NCI-H82 (cell line): Measurements from ENCODE around the gene SARDH.
A peak's percentile ranks its signal among the peaks of the same experiment; 100 is the strongest.
"Not testable (repeated sequence)": the region's sequence is repeated elsewhere in the genome, so short reads cannot be mapped to it uniquely, and the experiment has no call there.

Experiments used
- DNase-seq: peaks from one replicate; lab custom pipeline; 2025; lab: John Stamatoyannopoulos, UW

SARDH gene

DNA sequence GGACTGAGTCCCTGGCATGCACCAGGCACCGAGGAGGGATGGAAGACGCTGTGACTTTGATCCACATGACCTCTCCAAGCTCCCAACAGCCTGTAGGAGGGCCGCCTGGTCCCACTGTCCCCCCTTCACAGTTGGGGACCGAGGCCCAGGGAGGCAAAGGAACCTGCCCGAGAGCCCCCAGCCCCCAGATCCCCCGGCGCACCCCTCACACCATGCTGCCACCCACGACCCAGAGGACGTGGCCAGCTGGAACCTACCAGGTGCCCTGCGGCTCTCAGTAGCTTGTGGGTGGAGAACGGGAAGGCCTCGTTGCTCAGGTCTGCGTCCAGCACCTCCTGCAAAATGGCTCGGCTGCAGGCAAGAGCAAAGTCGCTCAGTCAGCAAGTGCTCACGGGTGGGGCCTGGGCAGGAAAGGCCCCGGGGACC is 53.2 kb downstream of the SARDH start:
- DNase-seq, result no peak

DNA sequence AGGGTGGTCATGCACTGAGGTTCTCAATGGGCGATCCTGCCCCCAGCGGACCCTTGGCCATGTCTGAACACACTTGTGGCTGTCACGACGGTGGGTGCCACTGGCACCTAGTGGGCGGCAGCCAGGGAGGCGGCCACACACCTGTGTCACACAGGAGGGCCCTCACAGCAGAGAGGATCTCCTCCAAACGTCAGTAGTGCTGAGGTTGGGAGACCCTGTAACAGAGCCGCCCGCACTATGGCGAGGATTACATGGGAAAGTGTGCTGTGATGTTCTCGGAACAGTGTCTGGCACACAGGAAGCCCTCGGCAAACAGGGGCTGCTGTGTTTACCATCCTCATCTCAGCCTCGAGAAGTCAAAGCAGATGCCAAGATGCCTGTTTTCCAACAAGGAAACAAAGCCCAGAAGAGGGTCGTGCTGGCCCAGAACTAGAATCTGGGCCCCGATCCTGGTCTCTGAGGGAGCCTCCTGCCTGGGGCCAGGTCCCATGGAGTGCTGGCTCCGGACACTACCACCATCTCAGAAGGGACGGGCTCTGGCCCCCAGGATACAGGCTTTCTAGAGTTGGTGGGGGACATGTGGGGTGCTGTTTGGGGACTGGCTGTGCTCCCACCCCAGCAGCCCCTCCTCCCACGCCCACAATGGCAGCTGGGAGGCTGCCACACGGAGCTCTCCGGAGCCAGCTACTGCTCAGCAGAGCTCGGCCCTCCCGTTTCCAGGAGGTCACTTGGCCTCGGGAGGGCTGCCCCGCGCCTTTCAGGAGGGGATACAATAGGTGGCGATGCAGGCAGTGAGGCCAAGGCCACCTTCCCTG is 53.8 kb downstream of the SARDH start:
- no peak for DNase-seq

DNA sequence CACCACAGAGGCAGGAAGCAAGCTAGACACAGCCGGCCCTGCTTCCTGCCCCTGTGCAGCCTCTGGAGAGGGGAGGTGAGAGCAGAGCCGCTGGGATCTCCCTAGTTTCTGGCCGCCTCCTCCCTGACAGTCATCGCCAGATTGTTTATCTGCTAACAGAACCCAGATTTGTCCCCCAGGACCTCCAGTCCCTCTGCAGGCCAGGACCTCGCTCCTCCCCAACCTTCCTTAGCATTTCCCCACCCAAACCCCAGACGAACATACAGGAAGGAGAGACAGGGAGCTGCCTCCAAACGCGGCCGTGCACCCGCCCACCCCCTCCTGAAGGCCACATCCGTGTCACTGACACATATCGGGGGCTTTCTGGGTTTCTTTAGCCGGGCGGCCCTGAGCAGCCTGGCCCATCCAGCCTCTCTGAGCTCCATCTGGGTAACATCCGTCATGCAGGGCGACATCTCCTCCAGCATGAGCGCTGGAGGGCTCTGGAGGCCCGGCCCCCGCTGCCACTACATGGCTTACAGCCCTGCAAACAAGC is 54.5 kb downstream of the SARDH start:
- DNase-seq, result peak; percentile 36

DNA sequence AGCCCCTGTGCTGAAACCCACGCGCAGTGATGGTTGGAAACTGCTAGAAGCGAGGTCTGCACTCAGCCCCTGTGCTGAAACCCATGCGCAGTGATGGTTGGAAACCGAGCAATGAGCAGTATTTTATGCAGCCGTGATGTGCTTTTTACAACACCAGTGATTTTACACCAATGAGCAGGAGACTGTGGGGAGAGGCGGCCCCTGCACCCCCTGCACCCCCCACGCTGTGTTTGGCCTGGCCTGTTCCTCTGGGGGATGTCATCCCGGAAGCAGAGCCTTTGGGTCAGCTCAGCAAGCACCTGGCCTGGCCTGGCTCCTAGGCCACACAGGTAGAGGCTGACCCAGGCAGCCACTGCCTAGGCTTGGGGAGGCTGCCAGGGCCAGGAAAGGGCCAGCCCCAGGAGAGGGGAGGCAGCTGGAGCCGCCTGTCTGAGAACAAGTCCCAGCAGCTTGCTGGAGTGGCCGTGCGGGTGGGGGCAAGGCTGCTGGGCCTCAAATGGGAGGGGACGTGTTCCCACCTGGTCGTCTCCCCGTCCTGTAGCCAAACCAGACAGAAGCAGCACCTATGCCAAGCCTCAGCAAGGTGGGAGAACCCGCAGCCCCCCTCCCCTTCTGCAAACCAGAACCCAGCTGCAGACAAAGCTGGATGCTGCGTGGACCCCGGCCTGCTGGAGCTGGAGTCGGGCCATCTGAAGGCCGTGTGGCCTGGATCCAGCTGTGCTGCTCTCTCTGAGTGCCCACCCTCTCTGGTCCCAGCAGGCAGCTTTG is 55.1 kb downstream of the SARDH start:
- DNase-seq, result no peak

DNA sequence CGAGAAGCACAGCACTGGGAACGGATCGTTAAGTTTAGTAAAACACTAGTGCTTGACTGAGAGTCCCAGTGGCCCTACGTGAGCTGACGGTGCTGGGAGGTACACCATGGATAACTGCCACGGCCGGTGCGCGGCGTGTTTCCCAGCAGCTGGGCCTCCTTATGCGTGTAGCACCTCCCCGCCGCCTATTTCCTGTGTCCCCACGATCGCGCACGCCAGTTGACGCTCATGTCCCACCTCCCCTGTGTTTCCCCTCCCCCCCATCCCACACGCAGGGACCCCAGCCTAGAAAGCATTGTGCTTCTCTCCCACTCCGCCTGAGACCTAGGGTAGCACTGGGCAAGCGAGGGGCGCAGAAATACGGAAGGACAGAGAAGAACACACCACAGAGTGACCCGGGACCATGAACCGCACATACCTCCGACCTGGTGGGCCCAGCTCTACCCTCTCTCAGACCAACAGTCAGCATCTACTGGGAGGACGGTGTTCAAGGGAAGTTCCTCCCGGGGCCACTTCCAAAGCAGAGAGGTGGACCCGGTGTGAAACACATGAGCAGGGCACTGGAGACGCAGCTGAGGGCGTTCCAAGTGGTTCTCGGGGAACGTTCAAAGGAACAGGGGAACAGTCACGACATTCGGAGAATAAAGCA is 56.4 kb downstream of the SARDH start:
- no peak for DNase-seq

DNA sequence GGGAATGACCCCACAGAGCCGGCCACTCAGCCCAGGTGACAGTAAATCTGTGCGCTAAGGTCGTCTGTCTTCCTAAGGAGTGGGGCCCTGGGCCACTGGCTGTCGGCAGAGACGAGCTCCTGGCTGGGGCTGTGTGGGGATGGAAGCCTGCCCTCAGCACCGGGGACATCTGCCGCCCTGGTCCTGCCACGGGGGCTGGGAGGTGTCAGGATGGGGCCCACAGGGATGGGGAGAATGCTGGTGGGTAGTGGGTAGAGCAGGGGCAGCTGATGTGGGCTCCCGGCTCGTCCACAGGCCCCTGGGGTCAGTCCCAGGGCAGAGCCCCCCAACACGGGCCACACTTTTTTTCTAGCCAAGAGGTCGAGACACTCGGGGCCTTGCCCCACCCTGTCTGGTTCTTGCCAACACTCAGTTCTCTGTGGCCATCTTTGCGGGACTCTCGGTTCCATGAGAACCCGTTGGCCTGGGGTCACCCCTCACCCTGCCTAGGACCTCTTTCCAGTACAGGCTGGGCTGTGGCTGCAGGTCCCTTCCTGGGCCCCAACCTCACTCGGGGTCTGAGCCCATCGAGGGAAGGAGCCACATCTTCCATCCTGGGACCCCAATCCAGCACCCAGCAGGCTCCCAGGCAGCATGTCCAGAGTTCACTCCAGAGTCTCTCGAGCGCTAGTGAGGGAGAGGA is 57.0 kb downstream of the SARDH start:
- DNase-seq, result no peak

DNA sequence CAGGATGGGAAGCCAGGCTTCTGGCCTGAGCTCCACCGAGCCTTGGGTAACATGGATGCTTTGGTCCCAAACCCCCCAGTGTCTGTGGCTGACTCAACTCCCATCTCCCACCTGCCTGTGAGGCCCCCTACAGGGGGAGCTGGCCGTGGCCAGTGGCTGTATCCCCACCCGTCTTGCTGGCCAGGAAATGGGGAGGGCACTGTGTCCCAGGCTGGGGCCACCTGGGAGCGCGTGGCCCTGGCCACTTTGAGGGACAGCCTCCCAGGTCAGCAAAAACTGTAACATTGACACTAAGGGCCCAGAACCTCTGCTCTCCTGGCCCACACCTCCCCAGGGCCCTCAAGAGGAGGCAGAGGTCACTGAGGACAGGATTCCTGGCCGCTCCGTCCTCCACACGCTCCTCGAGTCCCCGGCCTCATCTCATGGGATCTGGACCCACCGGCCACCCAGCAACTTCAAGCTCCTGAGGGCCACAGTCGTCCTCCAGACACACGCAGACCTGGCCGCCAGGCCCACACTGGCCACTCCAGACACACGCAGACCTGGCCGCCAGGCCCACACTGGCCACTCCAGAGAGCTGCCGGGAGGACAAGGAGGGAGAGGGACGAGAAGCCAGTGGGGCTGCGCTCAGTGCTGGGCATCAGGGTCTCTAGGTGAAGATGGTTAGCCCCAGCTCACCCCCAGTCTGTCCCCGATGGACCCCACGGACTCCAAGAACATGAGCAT is 57.7 kb downstream of the SARDH start:
- no peak for DNase-seq

DNA sequence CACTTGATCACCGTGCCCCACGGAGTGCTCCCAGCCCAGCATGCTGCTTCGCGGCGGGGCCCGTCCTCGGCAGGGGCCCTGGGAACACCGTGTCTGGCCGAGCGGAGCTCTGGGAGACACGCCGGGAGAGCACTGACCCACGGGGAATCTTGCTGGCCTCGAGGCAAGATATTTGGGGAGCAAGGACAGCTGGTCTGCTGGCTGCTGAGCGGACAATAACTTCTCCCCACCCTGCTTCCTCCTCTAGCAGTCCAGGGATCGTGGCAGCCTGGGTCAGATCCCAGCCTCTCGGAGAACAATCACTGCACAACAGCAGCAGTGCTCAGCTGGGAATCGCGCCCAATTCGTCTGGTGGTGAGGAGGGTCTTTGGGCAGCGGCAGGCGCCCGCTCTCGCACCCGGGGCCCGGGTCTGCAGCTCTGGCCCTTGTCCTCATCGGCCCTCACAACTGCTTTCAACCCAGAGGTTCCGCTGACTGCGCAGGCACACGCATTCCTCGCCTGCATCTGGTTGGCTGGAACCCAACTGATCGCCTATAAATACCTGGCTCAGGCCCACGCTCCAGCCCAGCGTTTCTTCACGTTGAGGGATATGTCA is 58.6 kb downstream of the SARDH start:
- no peak for DNase-seq

DNA sequence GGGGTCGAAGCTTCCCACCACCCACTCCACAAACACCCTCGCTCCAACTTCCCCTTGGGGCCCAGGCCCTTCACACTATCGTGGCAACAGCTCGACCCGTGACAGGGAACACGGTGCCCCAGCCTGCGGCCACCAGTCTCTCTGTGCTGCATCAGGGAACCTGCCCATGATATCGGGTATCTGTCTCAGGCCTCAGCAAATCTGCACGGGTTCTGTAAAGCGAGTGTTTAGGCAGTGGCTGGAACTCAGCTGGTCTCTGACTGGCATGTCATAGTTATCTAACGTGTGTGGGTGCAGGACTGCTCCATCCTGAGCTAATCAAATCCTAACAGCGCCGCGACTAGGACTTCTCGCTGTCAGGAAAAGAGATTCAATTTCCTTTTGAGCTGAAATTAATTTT is 59.1 kb downstream of the SARDH start:
- no peak for DNase-seq

DNA sequence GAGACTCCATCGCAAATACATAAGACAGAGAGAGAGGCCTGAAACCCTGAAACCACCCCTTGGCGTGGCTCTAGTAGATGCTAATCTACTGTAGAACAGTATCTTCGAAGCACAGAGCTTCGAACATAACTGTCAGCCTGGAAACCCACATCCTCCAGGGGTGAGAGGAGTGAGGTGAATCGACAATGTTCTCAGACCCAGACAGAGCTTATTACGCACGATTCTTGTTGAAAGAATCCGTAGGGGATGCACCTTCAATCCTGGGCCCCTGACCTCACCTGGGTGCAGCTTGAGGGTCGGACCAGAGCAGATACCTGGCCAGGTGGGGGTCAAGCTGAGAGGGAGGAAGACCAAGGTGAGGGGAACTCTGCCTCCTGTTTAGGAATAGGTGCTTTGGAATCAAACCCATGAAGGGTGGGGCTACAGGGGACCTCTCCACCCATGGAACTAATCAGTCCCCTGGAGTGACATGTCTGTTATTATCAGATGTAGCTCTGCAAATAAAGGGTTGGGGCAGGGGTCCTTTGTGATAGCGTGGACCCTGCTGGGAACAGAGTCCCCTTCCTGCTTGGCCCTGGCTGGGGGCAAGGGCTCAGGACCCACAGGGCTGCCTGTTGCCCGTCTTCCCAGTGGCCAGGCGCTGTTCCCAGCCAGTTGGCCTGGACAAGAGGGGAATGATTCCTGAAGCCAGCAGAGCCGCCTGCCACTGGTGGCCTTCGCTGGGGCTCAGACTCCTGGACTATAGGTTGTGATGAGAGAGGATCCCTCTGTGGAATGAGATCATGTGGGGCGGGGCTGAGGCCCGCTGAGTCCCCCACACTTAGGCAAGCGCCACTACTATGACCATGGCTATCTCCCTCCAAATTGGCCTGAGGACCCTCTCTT is 60.8 kb downstream of the SARDH start:
- DNase-seq, result no peak

DNA sequence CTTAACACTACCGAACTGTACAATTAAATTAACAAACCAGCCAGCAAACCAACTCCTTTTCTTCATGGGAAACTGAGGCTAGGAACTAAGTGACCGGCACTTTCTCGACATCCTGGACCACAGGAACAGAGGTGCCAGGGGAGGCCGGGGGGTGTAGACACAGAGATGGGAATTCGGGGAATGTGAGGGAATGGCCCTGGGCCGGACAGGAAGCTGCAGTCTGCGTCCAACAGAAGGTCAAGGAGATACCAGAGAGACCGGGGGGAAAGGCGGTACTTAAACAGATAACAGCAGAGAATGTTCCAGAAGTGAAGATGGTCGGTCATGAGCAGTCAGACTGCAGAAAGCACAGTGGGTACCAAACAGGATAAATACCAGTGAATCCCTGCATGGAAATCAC is 61.7 kb downstream of the SARDH start:
- DNase-seq, result no peak

DNA sequence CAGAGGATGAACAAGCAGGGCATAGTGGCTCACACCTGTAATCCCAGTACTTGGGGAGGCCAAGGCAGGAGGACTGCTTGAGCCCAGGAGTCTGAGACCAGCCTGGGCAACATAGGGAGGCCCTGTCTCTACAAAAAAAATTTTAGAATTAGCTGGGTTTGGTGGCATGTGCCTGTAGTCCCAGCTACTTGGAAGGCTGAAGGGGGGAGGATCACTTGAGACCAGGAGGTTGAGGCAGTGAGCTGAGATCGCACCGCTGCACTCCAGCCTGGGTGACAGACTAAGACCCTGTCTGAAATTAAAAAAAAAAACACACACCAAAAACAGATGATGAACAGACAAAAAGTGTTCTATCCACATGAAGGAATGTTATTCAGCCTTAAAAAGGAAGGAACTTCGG is 62.4 kb downstream of the SARDH start:
- DNase-seq, result not testable (repeated sequence)

DNA sequence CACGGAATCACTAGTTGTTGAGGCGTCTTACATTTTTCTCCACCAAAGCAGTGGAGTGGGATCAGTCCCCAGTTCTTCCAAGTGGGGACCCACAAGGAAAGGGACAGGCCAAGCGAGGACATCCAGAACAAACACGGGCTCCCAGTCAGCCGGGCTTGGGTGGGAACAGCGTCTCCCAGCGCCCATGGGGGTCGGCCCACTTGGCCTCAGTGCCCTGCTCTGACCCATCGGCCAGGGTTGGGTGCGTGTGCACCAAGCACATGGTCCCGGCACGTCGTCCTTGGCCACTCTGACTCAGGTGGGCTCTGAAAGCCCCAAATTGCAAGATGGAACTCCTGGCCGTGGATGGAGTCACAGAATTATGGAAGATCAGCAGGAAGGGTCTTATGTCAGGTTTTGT is 64.1 kb downstream of the SARDH start:
- no peak for DNase-seq

DNA sequence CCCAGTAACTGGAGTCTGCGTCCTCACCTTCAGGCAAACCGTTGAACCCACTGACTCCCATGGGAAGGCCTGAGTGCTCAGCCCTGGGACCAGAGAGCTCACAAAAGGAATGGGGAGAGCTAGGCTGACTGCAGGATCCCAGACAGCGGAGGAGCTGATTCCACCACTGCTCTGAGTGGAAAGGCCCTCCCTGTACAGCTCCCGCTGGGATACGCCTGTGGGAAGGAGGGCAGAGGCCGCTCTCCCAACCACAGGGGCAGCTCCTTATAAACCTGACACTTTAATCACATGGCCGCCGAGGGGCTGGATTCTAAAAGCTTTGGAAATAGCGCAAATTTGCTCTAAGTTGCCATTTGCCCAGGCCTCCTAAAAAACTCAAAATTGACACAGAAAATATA is 64.9 kb downstream of the SARDH start:
- no peak for DNase-seq

DNA sequence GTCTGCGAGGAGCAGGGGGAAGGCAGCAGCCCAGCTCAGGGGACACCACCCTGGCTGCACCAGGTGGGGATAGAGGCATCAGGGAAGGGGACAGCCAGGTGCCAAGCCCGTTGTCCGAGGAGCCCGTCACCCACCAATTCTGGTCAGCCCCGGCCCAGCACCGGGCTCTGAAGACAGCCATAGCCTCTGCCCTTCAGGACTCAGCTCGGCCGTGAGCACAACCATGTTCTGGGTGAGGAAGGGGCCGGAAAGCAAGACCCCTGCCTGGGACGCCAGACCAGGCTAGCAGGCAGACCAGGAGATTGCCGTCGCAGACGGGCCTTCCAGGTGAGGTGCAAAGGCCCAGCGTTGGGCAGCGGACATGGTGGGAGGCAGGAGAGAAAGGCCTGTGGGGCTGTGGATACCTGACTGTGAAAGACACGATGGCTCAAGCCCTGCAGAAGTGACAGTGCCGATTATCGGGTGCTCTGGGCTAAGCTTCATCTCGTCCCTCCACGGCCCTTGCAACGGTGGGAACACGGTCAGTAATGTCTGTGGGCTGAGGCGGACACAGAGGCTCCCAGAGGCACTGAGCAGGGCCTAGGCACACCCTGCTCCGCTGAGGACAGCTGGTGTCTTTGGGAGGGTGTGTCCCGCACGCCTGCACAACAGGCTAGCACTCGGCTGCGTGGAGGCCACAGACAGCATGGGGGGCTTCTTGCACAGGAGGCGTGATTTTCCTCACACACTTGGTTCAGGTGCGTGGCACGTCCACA is 65.5 kb downstream of the SARDH start:
- no peak for DNase-seq

DNA sequence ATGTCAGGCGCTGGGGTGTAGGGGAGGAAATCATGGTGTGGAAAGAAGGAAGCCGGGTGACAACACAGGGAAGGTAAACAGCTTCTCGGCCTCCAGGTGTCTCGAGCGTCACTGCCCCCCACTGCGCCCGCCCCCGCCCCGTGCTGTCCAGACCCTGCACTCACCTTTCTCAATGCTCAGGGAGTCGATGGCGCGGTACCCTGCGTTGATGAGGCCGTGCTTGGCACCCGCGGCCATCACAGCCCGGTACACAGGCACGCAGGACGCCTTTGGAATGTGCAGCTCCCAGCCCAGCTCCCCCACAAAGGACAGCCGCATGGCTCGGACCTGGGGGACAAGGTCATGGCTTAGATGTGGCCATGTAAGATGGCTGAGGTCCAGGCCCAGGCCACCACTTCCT is 66.8 kb downstream of the SARDH start:
- no peak for DNase-seq

DNA sequence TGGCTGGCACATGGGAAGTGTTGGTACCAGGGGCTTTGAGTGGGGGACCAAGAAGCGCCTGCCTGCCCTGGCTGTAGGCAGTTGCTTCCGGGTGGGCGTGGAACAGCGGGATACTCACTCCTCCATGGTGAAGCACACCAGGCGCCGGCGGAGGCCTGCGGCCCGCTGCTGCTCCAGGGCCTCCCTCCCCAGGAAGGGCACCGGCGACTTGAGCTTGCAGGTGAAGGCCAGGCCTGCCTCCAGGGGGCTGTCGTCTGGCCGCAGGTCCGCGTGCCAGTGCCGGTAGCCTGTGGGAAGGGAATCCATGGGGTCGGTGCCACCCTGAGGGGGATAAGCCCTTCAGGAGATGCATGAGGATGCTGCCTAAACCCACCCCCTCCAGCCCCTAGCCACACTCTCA is 67.7 kb downstream of the SARDH start:
- DNase-seq, result no peak

DNA sequence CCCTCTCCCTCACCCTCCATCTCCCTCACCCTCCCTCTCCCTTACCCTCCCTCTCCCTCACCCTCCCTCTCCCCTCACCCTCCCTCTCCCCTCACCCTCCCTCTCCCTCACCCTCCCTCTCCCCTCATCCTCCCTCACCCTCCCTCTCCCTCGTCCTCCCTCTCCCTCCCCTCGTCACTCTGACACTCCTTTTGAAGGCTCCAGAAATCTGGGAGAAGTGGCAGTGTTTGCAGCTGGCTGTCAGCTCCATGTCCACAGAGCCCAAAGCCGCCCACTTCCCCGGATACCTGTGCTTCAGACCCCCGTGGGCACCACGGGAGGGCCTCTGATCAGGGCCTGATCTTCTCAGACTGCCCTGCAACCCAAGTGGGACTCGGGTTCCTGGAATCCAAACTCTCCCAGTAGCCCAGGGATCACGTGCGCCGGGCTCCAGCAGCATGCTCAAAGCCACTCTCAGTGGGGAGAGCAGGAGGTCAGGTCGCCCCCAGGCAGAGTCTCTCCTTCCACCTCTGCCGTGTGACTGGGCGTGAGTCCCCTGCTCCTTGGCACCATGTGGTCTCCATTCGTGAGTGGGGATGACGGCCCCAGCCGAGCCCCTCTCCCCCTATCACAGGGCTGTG is 68.9 kb downstream of the SARDH start:
- DNase-seq, result no peak
